ENCODE results near the gene ZCCHC7.
A peak's percentile ranks its signal among the peaks of the same experiment; 100 is the strongest.
"Not testable (repeated sequence)": the region's sequence is repeated elsewhere in the genome, so short reads cannot be mapped to it uniquely, and the experiment has no call there.

ZCCHC7 gene

DNA sequence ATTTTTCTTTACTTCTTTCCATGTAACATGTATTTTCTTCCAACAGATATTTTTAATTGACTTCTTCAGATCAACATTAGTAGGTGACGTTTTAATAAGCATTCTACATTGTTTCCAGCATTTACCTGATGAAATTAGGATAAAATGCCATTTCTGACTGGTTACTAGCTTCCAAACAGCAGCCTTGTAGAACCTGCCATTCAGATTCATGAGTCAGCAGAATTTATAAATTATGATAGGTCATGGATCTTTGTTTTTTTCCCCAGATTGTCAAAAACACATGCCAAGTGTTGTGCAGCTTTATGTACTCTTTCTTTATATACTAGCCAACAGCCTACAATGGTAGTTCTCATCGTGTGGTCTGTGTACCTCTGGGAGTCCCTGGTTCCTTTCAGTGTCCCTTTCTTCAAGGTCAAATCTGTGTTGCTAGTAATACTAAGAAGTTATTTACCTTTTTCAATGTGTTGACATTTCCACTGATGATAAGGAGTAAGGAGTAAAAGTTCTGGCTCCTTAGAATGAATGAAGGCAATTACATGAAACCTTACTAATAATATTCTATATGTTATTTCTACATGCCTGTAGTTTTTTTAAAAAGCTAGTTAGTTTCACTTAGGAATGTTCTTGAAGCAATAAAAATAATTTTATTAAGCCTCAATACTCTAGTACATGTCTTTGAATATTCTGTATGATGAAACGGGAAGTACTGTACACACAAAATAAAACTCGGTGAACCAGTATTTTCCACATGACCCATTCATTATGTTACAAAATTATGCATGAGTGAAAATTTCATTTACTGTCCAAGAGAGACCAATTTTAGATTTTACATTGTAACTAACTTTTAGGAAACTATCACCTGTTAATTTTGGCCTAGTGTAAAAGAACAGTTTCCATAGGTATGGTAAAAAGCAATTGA, 135.8 kb downstream of the ZCCHC7 start:
- DNase-seq, result no peak

DNA sequence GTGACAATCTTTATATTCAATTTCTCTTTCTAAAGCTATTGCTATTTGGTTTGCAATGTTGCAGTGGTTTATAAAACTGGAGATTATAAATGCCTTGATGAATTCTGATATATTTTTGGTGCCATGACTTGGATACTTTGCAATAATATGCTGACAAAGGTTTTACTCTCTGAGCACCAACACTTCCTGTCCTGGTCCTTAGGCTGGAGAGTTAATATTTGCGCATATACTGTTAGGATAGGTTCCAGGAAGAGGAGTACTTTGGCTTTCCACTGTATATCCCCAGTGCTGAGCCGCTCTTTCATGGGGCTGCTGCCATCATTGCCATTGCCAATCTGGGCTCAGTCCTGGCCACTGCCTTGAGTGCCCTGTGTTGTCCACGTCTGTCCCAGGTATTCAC, 139.6 kb downstream of the ZCCHC7 start:
- DNase-seq, result no peak

DNA sequence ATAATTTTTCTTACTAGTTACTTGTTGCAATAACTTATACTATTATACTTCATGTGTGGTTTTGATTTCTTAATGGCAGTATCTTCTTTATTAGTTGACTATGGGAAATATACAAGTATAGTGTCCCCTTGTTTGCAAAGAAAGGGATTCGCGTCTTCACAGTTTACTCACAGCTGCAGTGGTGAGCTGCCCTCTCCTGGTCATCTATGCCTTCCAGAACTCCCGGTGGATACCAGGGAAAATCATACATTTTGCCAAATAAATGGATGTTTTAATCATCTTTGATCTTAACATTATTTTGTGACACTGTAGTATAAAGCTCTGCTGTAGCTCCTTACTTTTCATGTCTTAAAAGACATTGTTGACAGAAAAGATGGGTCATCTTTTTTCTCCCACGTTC, 142.0 kb downstream of the ZCCHC7 start:
- DNase-seq, result no peak

DNA sequence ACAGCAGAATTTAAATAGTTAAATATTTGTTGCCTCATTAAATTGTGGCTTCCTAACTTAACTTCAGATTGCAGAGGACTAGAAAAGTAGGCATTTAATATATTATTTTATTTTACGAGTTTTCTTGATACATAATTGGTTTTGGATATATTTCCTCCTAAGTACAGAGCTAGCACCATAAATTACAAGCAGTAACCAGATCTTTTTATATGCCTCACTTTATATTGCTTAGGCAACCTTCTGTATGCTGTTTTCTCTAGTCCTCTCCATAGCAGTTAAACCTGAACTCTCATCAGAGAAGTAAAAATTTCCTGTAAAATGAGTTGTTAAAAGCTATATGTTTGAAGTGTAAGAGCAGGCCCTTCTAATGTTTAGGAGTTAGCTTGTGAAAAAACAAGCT, 144.2 kb downstream of the ZCCHC7 start:
- DNase-seq, result no peak

DNA sequence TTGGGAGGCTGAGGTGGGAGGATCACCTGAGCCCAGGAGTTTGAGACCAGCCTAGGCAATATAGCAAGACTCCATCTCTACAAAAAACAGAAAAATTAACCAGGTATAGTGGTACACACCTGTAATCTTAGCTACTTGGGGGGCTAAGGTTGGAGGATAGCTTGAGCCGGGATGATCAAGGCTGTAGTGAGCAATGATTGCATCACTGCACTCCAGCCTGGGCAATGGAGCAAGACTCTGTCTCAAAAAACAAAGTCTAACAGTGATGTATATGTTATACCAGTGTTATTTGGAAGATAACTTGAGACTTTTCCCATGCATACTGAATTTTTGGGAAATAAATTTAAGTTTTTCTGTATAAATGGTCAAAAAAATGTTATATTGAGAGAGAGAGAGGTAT, 146.3 kb downstream of the ZCCHC7 start:
- DNase-seq, result no peak

DNA sequence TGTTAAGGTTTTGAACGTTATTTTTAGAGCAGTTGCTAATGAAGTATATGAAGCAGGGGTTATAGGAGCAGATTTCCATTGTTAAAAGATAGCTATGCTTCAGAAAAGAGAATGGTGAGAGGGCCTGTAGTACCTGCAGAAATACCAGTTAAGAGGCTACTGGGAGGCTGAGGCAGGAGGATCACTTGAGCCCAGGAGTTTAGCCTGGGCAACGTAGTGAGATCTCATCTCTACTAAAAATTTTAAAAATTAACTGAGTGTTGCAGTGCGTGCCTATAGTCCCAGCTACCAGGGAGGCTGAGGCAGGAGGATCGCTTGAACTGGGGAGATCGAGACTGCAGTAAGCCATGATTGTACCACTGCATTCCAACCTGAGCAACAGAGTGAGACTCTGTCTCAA, 148.8 kb downstream of the ZCCHC7 start:
- DNase-seq, result no peak

DNA sequence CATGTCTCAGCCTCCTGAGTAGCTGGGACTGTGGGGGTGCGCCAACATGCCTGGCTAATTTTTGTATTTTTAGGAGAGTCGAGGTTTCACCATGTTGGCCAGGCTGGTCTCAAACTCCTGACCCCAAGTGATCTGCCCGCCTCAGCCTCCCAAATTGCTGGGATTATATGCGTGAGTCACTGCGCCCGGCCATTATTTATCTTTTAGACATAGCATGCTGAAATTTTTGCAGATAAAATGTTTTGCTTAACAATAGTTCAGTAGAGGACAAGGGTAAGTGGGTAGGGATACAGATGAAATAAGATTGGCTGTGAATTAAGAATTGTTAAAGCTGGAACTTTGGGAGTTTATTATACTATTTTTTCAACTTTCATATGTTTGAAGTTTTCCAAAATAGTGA, 151.3 kb downstream of the ZCCHC7 start:
- no peak for DNase-seq

DNA sequence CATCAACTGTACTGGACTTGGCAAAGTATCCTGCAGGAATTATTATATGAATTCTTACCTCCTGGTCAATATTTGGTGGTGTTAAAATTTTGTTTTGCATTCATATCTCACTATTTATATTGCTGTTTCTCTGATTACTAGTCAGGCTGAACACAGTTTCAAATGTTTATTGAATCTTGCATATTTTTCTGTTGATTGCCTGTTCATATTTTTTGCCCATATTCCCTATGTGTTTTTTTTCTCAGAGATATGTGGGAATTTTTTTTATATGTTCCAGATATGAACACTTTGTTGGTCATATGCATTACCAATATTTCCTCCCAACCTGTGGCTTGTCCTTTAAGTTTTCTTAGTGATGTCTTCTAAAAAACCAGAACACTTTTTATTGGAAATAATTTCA, 153.2 kb downstream of the ZCCHC7 start:
- DNase-seq, result no peak

DNA sequence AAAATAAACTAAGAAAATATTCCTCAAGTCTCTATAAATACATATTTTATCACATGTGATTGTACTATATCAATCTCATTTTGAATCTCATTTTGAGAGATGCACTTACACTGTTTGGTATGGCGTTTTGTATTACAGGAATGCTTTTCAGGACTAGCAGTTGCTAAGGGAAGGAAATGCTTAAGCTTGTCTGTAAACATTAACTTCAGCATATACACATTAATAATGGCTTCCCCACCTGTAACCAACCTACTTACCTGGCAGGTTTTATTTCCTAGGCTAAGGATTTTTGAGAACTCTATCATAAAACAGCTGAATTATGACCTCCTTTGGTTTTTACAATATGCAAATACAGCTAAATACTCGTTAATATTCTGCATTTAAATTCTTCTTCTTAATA, 161.2 kb downstream of the ZCCHC7 start:
- no peak for DNase-seq

DNA sequence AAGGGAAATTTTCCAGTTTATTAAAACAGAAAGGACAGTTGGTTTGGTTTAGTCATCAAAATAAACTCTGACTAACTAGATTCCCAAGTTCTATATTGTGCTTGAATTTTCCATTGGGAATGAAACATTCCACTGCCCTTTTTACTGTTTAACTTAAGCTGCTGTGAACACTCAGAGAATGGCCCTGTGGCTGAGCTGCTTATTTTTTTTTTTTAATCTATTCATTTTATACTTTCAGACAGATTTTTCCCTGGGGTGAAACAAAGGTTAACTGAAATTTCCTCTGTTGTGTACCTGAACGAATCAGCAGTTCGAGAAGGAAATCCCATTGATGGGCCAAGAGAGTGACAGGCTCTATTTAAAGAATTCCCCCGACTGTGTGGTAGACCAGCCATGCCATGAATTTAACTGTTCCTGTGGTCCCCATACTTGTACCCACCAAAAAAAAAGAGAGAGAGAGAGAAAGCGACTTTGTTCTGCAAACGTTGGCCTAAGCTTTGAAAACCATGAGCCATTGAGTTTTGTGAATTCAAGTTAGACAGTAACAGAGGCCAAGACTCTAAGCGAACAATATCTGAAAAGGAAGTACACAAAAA, 163.5 kb downstream of the ZCCHC7 start:
- no peak for DNase-seq

DNA sequence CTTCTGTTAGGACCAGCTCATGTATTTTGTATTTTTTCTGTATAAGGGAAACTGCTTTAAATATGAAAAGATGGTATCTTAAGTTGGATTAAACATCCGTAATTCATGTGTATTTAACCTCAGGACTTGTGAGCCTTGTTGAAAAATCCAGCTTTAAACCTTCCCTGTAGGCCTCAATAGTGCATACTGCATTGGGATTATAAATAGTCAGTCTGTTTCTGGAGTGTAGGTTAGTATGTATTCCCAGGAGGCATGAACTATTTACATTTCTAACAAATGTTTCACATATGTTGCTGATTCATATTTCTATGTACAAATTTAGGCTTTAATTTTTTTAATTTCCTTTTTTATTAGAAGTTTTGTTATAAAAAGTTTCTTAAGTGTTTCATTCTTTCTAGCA, 164.3 kb downstream of the ZCCHC7 start:
- no peak for DNase-seq

DNA sequence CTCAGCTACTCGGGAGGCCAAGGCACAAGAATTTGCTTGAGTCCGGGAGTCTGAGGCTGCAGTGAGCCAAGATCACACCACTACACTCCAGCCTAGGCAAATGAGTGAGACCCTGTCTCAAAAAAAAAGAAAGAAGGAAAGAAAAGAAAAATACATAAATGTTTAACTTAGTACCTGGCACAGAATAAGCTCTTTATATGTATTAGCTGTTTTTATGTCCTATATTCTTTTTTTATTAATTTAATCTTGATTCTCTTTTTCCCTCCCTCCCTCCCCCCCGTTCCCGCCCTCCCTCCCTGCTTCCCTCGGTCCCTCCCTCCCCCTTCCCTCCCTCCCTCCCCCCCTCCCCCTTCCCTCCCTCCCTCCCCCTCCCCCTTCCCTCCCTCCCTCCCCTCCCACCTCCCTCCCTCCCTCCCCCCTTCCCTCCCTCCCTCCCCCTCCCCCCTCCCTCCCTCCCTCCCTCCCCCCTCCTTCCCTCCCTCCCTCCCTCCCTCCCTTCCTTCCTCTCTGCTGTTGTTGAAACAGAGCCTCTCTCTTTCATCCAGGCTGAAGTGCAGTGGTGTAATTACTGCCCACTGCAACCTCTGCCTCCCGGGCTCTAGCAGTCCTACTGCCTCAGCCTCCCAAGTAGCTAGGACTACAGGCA, 166.3 kb downstream of the ZCCHC7 start:
- DNase-seq, result no peak

DNA sequence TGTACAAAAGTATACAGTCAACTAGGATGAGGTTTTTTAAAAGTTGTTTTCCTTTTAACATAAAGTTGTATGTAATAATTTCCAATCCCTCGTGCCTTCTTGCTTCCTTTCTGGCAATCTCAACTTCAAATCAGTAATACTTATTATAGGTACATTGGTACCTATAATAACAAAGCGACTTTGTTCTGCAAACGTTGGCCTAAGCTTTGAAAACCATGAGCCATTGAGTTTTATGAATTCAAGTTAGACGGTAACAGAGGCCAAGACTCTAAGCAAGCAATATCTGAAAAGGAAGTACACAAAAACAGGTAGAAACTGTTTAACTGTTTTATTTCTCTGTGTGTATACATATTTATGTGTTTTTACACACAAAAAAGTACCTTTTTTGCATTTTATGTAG, 166.9 kb downstream of the ZCCHC7 start:
- no peak for DNase-seq

DNA sequence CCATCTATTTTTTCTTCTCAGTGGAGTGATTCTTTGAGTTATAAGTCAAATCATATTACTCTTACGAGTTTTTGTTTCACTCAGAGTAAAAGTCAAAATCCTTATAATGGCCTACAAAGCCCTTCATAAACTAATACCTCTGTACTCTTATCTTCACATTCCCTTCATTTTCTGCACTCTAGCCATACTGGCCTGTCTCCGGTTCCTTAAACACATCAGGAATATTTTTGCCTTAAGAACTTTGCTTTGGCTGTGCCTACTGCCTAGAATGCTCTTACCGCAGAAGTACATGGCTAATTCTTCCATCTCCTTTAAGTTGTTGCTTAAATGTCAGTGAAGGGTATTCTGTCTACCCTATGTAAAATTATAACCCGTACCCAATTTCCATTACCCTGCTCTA, 169.3 kb downstream of the ZCCHC7 start:
- no peak for DNase-seq

DNA sequence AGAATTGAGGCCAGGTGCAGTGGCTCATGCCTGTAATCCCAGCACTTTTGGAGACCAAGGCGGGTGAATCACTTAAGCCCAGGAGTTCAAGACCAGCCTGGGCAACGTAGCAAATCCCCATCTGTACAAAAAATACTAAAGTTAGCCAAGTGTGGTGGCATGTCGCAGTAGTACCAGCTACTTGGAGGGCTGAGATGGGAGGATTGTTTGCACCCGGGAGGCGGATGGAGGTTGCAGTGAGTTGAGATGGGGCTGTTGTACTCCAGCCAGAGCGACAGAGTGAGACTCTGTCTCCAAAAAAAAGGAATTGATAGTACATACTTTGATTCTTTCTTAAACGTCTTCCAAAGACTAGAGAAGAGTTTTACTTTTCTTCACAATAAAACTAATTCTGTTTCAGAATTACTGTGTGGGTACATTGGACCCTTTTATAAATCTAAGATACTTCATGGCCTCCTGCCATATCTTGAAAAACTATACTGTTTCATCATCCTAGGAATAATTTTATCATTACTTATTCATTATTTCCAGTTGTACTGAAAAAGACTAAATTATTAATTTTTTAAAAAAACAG, 170.1 kb downstream of the ZCCHC7 start:
- DNase-seq, result peak; percentile 4

DNA sequence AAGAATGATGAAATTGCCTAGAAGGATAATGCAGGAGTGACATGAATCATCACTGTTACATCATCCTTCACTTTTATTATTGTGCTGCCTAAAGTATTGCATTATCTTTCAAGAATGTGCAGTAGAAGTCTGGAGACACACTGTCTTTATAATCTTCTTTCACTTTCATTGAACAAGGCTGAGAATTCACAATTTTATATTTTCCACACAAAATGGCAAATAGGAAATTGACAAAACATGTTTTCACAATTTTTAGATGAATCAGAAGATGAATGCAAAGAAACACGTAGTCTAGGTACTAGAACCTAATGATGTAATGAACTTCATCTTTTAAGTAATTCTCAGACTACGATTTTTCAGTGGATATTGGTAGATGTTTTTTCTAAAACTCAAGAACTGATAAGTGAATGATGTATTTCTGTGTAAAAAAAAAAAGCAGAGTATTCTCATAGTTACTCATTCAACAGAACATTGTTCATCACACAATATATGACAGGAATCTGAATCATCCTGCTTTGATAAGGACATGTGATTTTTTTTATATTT, 170.6 kb downstream of the ZCCHC7 start:
- no peak for DNase-seq

DNA sequence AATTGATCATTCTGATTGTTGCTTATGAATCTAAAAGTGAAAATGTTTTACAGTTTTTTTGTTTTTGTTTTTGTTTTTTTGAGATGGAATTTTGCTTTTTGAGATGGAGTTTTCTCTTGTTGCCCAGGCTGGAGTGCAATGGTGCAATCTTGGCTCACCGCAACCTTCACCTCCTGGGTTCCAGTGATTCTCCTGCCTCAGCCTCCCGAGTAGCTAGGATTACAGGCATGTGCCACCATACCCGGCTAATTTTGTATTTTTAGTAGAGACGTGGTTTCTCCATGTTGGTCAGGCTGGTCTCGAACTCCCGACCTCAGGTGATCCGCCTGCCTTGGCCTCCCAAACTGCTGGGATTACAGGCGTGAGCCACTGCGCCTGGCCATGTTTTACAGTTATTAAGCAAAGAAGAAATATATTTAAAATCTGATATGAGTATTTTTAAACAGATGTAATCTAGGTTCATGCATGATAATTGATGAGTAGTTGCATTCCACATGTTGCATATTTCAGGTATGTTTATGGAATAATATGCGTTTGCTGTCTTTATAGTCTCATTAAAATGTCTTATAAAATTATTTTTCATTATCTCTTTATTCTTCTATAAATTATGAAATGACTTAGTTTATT, 171.4 kb downstream of the ZCCHC7 start:
- not testable (repeated sequence) for DNase-seq

DNA sequence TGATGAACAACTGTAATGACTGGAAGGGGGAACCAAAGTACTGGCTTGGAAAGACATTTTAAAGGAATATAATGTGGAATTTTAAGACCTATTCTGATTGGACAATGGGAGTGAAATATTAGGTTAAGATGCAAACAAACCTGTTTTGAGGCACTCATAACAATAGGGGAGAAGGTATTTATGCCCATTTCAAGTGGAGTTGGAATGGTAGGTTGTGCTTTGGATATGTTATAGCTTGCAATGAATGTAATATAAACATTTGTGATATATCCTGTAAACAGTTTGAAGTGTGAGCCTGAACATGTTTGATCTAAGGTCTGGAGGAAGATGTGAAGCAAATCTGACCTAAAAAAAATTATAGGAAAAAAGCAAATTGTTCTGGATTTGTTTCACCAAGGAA, 172.5 kb downstream of the ZCCHC7 start:
- no peak for DNase-seq

DNA sequence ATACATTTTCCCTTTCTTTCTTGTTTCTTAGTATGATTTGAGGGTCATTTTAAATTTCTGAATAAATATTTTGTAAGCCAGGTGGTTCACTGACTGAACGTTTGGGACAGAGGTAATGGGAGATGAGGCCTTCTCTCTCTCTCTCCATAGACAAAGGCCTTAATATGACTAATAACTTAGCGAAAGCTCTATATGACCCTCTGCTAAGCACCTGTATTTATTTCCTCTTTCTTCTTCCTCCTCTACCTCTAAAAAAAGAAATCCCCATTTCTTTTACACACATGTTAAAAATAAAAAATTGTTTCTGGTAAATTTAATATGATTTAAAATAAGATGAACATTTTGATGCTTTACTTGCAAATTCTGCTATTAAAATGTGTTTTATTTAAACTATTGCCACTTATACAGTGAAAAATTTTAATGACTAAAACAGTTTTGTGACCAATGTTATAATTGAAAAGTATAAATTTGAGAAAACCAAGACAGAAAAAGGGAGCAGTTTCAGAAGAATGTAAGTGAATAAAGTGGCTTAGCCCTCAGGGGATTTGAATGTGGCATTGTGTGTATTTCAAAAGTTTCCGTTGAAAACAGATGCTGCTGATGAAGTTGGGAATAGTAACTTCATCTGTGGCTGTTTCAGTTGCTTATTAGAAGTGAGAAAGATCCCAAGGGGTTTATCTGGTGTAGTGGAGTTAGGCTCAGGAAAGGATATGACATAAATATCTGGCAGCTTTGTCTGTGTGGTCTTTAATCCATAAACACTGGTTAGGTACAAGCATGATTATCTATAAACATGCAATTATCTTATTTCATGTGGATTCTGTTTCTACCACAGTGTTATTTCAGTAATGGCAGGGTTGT, 173.5 kb downstream of the ZCCHC7 start:
- DNase-seq, result no peak

DNA sequence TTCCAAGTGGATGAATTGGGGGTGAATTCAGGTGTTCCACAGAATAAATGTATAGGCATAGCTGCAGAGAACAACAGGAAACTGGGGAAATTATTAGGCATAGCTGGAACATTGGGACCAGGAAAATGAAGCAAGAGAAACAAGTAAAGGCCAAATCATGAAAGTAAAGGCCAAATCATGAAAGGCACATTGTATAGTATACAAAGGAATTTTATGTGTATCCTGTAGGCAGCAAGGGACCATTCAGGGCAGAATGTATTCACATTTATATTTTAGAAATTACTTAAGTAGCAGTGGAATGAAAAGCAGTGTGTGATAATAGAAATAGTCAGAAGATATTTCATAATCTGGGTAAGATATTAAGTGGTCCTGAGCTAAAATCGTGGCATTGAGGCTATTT, 174.8 kb downstream of the ZCCHC7 start:
- DNase-seq, result no peak

DNA sequence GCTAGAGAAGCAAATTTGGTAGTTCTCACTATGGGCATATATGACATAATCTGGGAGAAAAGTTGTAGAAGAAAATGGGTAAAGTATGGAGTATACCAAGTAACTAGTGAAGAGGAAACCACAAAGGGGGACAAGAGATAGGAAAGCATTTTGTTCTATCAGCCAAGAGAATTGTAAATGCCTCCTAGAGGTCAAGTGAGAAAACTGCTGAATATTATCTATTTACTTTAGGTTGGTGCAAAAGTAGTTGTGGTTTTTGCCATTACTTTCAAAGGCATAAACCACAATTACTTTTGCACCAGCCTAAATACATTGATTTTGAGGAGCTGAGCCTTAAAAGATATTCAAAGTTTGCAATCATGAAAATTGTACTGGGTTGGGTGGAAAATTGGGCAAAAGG, 175.4 kb downstream of the ZCCHC7 start:
- no peak for DNase-seq

DNA sequence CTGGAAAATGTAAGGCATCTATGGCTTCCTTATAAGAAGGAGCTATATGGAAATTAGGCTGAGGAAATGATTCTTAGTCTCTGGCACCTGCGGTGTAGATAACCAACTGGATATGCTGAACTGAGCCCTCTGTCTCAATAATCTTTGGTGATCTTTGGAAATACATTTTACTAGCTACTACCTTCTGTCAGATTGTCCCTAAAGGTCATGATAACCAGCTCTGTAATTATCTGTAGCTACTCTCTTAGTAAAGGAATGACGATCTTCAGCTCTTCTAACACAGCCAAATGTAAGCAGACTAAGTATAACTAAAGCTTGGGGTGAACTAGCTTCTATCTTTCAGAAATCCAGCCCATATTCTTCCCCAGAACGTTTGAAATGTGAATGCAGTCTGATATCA, 177.2 kb downstream of the ZCCHC7 start:
- no peak for DNase-seq
